Measurements from ENCODE around the gene AK3. TPM values are rescaled to one million over a fixed set of nuclear protein-coding genes. Genes with fewer than 3 reads are reported as not detected.
"Not testable (repeated sequence)": the region's sequence is repeated elsewhere in the genome, so short reads cannot be mapped to it uniquely, and the experiment has no call there.

Gene AK3
- polyA plus RNA-seq, 3 donors = 3.7 to 14.5 (median 13.8) TPM

- Mint-ChIP-seq H3K36me3 (no peaks in the 10 kb centered on the region), H3K4me1 (peaks cover 38% of the 10 kb centered on the region), H3K27me3 (ENCODE audit: low read depth in 3 of 3) (peaks cover 14 to 26% (median 17%) of the 10 kb centered on the region in 3 donors), H3K4me3 (no peak overlapping the region), H3K9me3 (peaks cover 0 to 4% (median 0%) of the 10 kb centered on the region in 7 donors), H3K27ac (no peak overlapping the region)
- Histone ChIP-seq H3K27ac (ENCODE audit: low read depth in 1 of 2, low read length in 2 of 2) (no peak overlapping the region), H3K36me3 (replicated peaks in 1 of 2; ENCODE audit: control insufficient read depth in 1 of 2, insufficient read depth in 2 of 2, low read length in 2 of 2) (no peaks in the 10 kb centered on the region), H3K4me3 (replicated peaks in 1 of 3; ENCODE audit: low read depth in 2 of 3, low read length in 3 of 3) (no peak overlapping the region), H4K20me1 (ENCODE audit: insufficient read depth, low read length) (peaks cover 8% of the 10 kb centered on the region), H3K79me2 (ENCODE audit: insufficient read depth, low read length) (no peaks in the 10 kb centered on the region), H3K4me1 (ENCODE audit: control insufficient read depth in 1 of 2, insufficient read depth in 2 of 2, low read length in 2 of 2) (peaks cover 25 to 36% of the 10 kb centered on the region in 2 donors), H3K9me3 (replicated peaks in 1 of 2; ENCODE audit: control insufficient read depth in 1 of 2, insufficient read depth in 1 of 2, low read length in 2 of 2) (no peaks in the 10 kb centered on the region), H3K27me3 (ENCODE audit: control insufficient read depth in 2 of 2, insufficient read depth in 2 of 2, low read length in 2 of 2) (peaks cover 0 to 5% of the 10 kb centered on the region in 2 donors), H3K4me2 (replicated peaks; ENCODE audit: extremely low read depth, low read length, poor library complexity, severe bottlenecking) (no peak overlapping the region), H3K9ac (ENCODE audit: insufficient read depth, low read length, poor library complexity, severe bottlenecking) (no peak overlapping the region), H2AFZ (ENCODE audit: insufficient read depth, low read depth, low read length, poor library complexity, severe bottlenecking) (no peak overlapping the region)
- intact Hi-C loops (cut with micrococcal nuclease) = loop anchor here (5.0 to 10.0 kb wide), 3 partner anchors 168 to 838 kb away; no protein-coding TSS in a partner anchor
- DNase-seq = no peak
- TF ChIP-seq, protein P1, sequence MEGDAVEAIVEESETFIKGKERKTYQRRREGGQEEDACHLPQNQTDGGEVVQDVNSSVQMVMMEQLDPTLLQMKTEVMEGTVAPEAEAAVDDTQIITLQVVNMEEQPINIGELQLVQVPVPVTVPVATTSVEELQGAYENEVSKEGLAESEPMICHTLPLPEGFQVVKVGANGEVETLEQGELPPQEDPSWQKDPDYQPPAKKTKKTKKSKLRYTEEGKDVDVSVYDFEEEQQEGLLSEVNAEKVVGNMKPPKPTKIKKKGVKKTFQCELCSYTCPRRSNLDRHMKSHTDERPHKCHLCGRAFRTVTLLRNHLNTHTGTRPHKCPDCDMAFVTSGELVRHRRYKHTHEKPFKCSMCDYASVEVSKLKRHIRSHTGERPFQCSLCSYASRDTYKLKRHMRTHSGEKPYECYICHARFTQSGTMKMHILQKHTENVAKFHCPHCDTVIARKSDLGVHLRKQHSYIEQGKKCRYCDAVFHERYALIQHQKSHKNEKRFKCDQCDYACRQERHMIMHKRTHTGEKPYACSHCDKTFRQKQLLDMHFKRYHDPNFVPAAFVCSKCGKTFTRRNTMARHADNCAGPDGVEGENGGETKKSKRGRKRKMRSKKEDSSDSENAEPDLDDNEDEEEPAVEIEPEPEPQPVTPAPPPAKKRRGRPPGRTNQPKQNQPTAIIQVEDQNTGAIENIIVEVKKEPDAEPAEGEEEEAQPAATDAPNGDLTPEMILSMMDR (IDR thresholded peaks at IDR 0.05) = no peak
- WGBS (ENCODE audit: insufficient coverage) = 100% methylated on average over 1 of the region's 4 CpGs
These were observed 15.4 kb upstream of the AK3 start for GRCh38 chr9:4756420-4756819.

GRCh38 chr9:4755026-4755609, 14.1 kb upstream of the AK3 start:
- no peak overlapping the region for H3K27ac ChIP-seq (ENCODE audit: low read depth in 1 of 2, low read length in 2 of 2)
- TF ChIP-seq, protein P1 (IDR thresholded peaks at IDR 0.05) = no peak
- peaks cover 0 to 3% of the 10 kb centered on the region in 2 donors for H3K27me3 ChIP-seq (ENCODE audit: control insufficient read depth in 2 of 2, insufficient read depth in 2 of 2, low read length in 2 of 2)
- H3K9ac ChIP-seq (ENCODE audit: insufficient read depth, low read length, poor library complexity, severe bottlenecking) = no peak overlapping the region
- DNase-seq = no peak
- peaks cover 7% of the 10 kb centered on the region for H4K20me1 ChIP-seq (ENCODE audit: insufficient read depth, low read length)
- 29% methylated on average over 1 of the region's 5 CpGs for WGBS (ENCODE audit: insufficient coverage)
- Mint-ChIP-seq H3K27ac (no peak overlapping the region), H3K4me1 (peaks cover 25% of the 10 kb centered on the region), H3K36me3 (no peaks in the 10 kb centered on the region), H3K27me3 (ENCODE audit: low read depth in 3 of 3) (peaks cover 8 to 22% (median 15%) of the 10 kb centered on the region in 3 donors), H3K4me3 (no peak overlapping the region), H3K9me3 (no peaks in the 10 kb centered on the region)
- H3K9me3 ChIP-seq (replicated peaks in 1 of 2; ENCODE audit: control insufficient read depth in 1 of 2, insufficient read depth in 1 of 2, low read length in 2 of 2) = no peaks in the 10 kb centered on the region
- H3K79me2 ChIP-seq (ENCODE audit: insufficient read depth, low read length) = no peaks in the 10 kb centered on the region
- no peak overlapping the region for H3K4me2 ChIP-seq (replicated peaks; ENCODE audit: extremely low read depth, low read length, poor library complexity, severe bottlenecking)
- H3K4me3 ChIP-seq (replicated peaks in 1 of 3; ENCODE audit: low read depth in 2 of 3, low read length in 3 of 3) = no peak overlapping the region
- H3K36me3 ChIP-seq (replicated peaks in 1 of 2; ENCODE audit: control insufficient read depth in 1 of 2, insufficient read depth in 2 of 2, low read length in 2 of 2) = no peaks in the 10 kb centered on the region
- H2AFZ ChIP-seq (ENCODE audit: insufficient read depth, low read depth, low read length, poor library complexity, severe bottlenecking) = no peak overlapping the region
- intact Hi-C loops (cut with micrococcal nuclease) = loop anchor here (5.0 to 10.0 kb wide), 3 partner anchors 170 to 840 kb away; no protein-coding TSS in a partner anchor
- peaks cover 12 to 23% of the 10 kb centered on the region in 2 donors for H3K4me1 ChIP-seq (ENCODE audit: control insufficient read depth in 1 of 2, insufficient read depth in 2 of 2, low read length in 2 of 2)

DNA sequence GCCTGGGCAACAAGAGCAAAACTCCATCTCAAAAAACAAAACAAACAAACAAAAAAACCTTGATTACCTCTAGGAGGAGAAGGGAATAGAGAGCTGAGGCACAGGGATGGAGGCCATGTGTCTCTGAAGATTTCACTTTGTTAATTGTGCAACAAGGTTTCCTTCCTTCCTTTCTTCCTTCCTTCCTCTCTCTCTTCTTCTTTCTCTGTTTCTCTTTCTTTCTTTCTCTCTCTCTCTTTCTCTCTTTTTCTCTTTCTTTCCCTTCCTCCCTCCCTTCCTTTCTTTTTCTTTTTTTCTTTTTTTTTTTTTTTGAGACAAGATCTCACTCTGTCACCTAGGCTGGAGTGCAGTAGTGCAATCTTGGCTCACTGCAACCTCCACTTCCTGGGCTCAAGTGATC, 13.5 kb upstream of the AK3 start:
- Mint-ChIP-seq H3K27me3 (ENCODE audit: low read depth in 3 of 3) (peaks cover 8 to 22% (median 15%) of the 10 kb centered on the region in 3 donors), H3K4me1 (peaks cover 19% of the 10 kb centered on the region), H3K27ac (peak overlapping the region in 1 of 7 donors; percentile 53)
- not testable (repeated sequence) for H3K27ac ChIP-seq (ENCODE audit: low read depth in 1 of 2, low read length in 2 of 2); H3K9me3 ChIP-seq (replicated peaks in 1 of 2; ENCODE audit: control insufficient read depth in 1 of 2, insufficient read depth in 1 of 2, low read length in 2 of 2); H3K4me3 ChIP-seq (replicated peaks in 1 of 3; ENCODE audit: low read depth in 2 of 3, low read length in 3 of 3); H3K27me3 ChIP-seq (ENCODE audit: control insufficient read depth in 2 of 2, insufficient read depth in 2 of 2, low read length in 2 of 2); H3K9ac ChIP-seq (ENCODE audit: insufficient read depth, low read length, poor library complexity, severe bottlenecking); DNase-seq; H4K20me1 ChIP-seq (ENCODE audit: insufficient read depth, low read length); H3K4me3 Mint-ChIP-seq; H3K9me3 Mint-ChIP-seq; H3K79me2 ChIP-seq (ENCODE audit: insufficient read depth, low read length); H3K36me3 ChIP-seq (replicated peaks in 1 of 2; ENCODE audit: control insufficient read depth in 1 of 2, insufficient read depth in 2 of 2, low read length in 2 of 2); H3K4me2 ChIP-seq (replicated peaks; ENCODE audit: extremely low read depth, low read length, poor library complexity, severe bottlenecking); H2AFZ ChIP-seq (ENCODE audit: insufficient read depth, low read depth, low read length, poor library complexity, severe bottlenecking); H3K36me3 Mint-ChIP-seq
- H3K4me1 ChIP-seq (ENCODE audit: control insufficient read depth in 1 of 2, insufficient read depth in 2 of 2, low read length in 2 of 2) = peaks cover 6 to 17% of the 10 kb centered on the region in 2 donors
- intact Hi-C loops (cut with micrococcal nuclease) = loop anchor here (10.0 kb wide), 2 partner anchors 170 to 840 kb away; no protein-coding TSS in a partner anchor
